Mononuclear cell (primary cell): ENCODE results near the gene FECH. TPM values are rescaled to one million over a fixed set of nuclear protein-coding genes. Genes with fewer than 3 reads are reported as not detected.

Experiments used
- H3K27me3 ChIP-seq: 2 replicates; pipeline ENCODE4 v1.6.0; 2011; ENCODE audit warnings: low read length, control low read depth; ENCODE audit not compliant: insufficient read depth
- H3K4me1 ChIP-seq: 2 replicates; pipeline ENCODE4 v1.5.1; 2011; ENCODE audit warnings: mild to moderate bottlenecking, low read length, control low read depth; ENCODE audit not compliant: insufficient read depth
- H3K4me3 ChIP-seq: 2 replicates; pipeline ENCODE4 v1.5.1; 2011; ENCODE audit warnings: mild to moderate bottlenecking, low read length, moderate library complexity
- H3K9me3 ChIP-seq: 2 replicates; pipeline ENCODE4 v1.5.1; 2011; ENCODE audit warnings: low read depth, mild to moderate bottlenecking, control low read depth, low read length
- total RNA-seq: library from RNA; depleted of rRNA; stranded (reverse); fragments of >200 nt; gene quantifications from one replicate; pipeline ENCODE4 v1.2.3, GENCODE V29; 2012

The FECH gene
- total RNA-seq, 1 donor: 9.1 TPM

GRCh38 chr18:57589161-57589560 lies 2.7 kb upstream of the FECH start:
- H3K4me3 ChIP-seq: no peak overlapping the region
- H3K27me3 ChIP-seq: no peaks in the 10 kb centered on the region
- H3K9me3 ChIP-seq: no peaks in the 10 kb centered on the region
- peaks cover 11% of the 10 kb centered on the region for H3K4me1 ChIP-seq

DNA sequence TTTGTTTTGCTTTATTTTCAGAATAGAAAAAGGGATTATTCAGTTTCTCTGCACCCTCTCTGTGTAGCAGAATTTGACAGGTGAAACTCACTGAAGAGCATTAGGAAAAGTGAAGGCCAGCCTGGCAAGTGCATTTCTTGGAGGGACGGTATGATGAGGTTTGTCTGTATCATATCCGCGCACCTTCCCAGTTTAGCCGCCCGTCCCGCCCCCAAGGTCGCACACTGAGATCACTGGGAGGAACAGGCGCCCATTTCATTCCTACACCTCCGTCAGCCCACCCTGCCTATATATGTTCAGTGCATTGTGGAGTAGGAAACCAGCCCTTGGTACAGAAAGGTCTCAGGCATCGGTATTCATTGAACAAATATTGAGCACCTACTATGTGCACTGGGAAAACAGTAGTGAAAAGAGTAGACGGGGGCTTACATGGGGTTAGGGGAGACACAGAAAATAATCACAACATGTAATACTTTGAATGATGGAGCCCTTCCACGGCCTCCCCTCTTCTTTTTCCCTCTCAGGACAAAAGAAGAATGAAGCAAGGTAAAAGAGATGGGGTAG lies 678 bp upstream of the FECH start:
- Histone ChIP-seq H3K9me3 (no peaks in the 10 kb centered on the region), H3K4me3 (peak overlapping the region; percentile 67), H3K27me3 (no peaks in the 10 kb centered on the region), H3K4me1 (peaks cover 11% of the 10 kb centered on the region)

DNA sequence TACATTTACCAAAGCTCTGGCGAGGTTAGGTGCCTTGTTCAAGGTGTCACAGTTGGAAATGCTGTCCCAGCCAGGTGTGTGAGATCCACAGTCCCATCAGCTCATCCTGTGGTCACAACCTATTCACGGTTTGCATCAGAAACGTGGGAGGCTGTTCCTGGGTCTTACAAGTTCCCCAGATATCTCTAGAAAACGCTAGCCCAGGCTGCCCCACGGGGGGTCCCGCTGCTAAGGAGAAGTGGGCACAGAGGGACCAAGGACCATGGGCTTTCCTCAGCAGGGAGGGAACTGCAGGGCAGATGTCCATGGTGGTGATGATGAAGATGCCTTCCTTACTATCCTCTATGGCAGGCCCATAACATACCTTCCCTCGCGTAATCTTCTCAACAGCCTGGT lies 649 bp downstream of the FECH start:
- H3K4me1 ChIP-seq: peaks cover 24% of the 10 kb centered on the region
- peak overlapping the region; percentile 67 for H3K4me3 ChIP-seq
- H3K27me3 ChIP-seq: no peaks in the 10 kb centered on the region

GRCh38 chr18:57585421-57585820 lies 1.1 kb downstream of the FECH start:
- H3K4me3 ChIP-seq: no peak overlapping the region
- H3K27me3 ChIP-seq: no peaks in the 10 kb centered on the region
- no peaks in the 10 kb centered on the region for H3K9me3 ChIP-seq
- H3K4me1 ChIP-seq: peaks cover 28% of the 10 kb centered on the region

More for the DNA sequence above, 649 bp downstream of the FECH start:
- H3K9me3 ChIP-seq: no peaks in the 10 kb centered on the region

- Histone ChIP-seq H3K9me3 (no peaks in the 10 kb centered on the region), H3K4me1 (peaks cover 28% of the 10 kb centered on the region), H3K4me3 (no peak overlapping the region), H3K27me3 (no peaks in the 10 kb centered on the region)
Measured at GRCh38 chr18:57584444-57584843, 2.1 kb downstream of the FECH start.

DNA sequence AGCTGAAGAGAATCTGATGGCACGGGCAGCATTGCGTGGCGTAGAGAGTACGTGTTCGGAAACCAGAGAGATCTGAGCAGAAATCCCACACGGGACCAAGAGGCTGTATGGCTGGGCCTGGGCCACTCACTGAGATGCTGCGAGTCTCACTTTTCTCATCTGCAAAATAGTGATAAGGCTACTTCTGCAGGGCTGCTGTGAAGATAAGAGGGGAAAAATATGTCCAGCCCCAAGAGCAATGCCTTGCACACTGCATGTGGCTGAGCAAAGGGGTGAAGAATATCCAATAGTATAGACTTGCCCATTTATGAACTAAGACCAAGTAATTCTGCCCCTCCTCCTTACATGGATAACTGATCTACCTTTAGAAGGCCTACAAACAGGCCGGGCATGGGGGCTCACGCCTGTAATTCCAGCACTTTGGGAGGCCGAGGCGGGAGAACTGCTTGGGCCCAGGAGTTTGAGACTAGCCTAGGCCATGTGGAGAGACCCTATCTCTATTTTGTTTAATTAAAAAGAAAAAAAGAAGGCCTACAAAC lies 3.1 kb downstream of the FECH start:
- H3K4me3 ChIP-seq: no peak overlapping the region
- H3K9me3 ChIP-seq: no peaks in the 10 kb centered on the region

GRCh38 chr18:57581301-57581934 lies 5.1 kb downstream of the FECH start:
- peaks cover 28% of the 10 kb centered on the region for H3K4me1 ChIP-seq
- no peaks in the 10 kb centered on the region for H3K27me3 ChIP-seq
- H3K4me3 ChIP-seq: no peak overlapping the region
- no peaks in the 10 kb centered on the region for H3K9me3 ChIP-seq

More for the DNA sequence above, 3.1 kb downstream of the FECH start:
- Histone ChIP-seq H3K27me3 (no peaks in the 10 kb centered on the region), H3K4me1 (peaks cover 28% of the 10 kb centered on the region)

DNA sequence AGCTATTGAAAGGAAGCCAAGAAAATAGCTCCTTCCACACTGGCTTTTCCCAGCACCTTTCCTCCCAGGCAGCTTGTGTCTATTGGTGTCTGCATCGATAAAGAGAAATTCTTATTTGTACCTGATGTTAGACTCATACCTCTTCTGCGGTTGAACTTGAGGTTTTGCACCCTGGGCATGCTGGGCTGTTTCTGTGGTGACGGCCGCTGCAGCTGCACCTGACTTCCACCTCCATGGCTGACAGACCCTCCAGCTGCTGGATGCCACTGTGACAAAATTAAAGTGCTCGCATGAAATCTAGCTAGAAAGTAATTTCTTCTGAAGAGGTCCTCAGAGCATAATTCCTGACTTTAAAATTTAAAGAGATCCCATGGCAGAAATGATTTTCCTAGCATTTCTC lies 6.6 kb downstream of the FECH start:
- Histone ChIP-seq H3K4me1 (peaks cover 16% of the 10 kb centered on the region), H3K4me3 (no peak overlapping the region), H3K27me3 (no peaks in the 10 kb centered on the region), H3K9me3 (no peaks in the 10 kb centered on the region)

- no peaks in the 10 kb centered on the region for H3K27me3 ChIP-seq
- H3K4me3 ChIP-seq: no peak overlapping the region
- peaks cover 8% of the 10 kb centered on the region for H3K4me1 ChIP-seq
- H3K9me3 ChIP-seq: no peaks in the 10 kb centered on the region
Measured at GRCh38 chr18:57576316-57576715, 10.2 kb downstream of the FECH start.

DNA sequence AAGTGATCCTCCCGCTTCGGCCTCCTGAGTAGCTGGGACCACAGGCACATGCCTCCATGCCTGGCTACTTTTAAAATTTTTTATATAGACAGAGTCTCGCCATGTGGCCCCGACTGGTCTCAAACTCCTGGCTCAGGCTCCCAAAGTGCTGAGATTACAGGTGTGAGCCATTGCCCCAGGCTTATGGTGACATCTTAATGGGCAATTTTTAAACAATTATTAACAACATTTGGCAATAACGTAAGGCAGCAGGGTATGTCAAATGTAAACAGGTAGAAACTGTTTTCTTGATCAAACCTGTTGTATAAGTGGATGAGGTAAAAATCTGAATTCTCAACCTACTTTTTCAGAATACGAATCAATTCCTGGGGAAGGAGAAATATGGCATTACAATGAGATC lies 11.0 kb downstream of the FECH start:
- Histone ChIP-seq H3K27me3 (no peaks in the 10 kb centered on the region), H3K9me3 (no peaks in the 10 kb centered on the region), H3K4me1 (peaks cover under 1% of the 10 kb centered on the region), H3K4me3 (no peak overlapping the region)

GRCh38 chr18:57574866-57575265 lies 11.6 kb downstream of the FECH start:
- H3K27me3 ChIP-seq: no peaks in the 10 kb centered on the region
- H3K9me3 ChIP-seq: no peaks in the 10 kb centered on the region
- H3K4me3 ChIP-seq: no peak overlapping the region
- H3K4me1 ChIP-seq: no peaks in the 10 kb centered on the region

DNA sequence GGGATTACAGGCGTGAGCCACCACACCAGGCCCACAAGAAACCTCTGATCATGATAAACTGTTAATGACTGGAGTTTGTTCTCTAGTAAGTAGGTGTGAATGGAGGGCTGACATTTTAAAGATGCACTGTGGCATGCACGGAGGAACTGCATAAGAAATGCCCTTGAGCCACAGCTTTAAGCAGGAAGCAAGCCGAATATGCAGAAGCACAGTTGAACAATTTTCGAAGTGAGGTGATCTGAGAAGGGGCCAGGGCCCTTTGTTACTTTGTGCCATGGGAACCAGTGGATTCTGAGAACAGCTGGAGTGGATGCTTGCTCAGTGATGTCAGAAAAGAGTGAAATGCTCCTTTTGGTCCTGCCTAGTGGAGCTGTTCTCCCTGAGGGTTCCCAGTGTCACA lies 16.3 kb downstream of the FECH start:
- no peaks in the 10 kb centered on the region for H3K4me1 ChIP-seq
- no peaks in the 10 kb centered on the region for H3K9me3 ChIP-seq
- no peaks in the 10 kb centered on the region for H3K27me3 ChIP-seq
- no peak overlapping the region for H3K4me3 ChIP-seq

DNA sequence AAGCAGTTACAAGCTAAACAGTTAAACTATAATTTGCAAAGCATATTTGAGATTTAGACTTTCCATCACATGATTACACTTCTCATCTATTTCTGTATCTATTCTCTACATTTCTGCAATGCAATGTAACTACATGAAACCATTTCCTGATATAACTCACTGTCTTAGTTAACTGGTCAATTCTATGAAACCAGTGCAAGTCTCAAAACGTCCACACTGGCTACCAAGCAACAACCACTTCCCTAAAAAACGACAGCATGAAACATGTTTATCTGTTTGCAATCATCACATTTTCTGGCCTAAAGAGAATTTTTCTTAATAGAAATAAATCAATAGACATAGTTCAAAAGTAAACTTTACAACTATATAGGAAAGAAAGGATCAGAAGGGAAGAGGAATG lies 17.4 kb downstream of the FECH start:
- Histone ChIP-seq H3K4me3 (no peak overlapping the region), H3K27me3 (no peaks in the 10 kb centered on the region), H3K4me1 (no peaks in the 10 kb centered on the region), H3K9me3 (no peaks in the 10 kb centered on the region)

GRCh38 chr18:57561728-57562423 lies 24.6 kb downstream of the FECH start:
- no peak overlapping the region for H3K4me3 ChIP-seq
- H3K4me1 ChIP-seq: no peaks in the 10 kb centered on the region
- H3K27me3 ChIP-seq: no peaks in the 10 kb centered on the region
- H3K9me3 ChIP-seq: no peaks in the 10 kb centered on the region

DNA sequence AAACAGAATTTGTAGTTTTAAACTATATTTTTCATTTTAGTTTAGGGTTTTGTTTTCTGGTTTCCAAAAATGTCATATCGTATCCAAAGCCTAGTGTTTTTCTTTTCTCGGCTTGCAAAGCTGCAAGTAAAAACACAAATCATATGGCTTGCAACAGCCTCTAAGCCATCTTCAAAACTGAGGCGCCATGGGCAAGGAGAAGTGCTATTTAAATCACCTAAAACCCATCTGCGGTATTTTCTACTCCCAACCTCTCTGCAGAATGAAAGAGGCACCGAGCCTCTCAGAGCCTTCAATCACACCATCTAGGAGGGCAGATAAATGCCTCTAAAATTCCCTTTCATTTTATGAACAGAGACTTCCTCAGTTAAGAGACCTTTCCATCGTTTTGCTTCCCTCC lies 25.2 kb downstream of the FECH start:
- H3K27me3 ChIP-seq: no peaks in the 10 kb centered on the region
- H3K4me1 ChIP-seq: no peaks in the 10 kb centered on the region
- H3K9me3 ChIP-seq: no peaks in the 10 kb centered on the region
- no peak overlapping the region for H3K4me3 ChIP-seq
